Gastrocnemius medialis (tissue), 4 donors: ENCODE measurements around the gene THSD4. TPM values are rescaled to one million over a fixed set of nuclear protein-coding genes. Genes with fewer than 3 reads are reported as not detected.

Source experiments
- ATAC-seq, 2 donors: fragments of 150-250 bp; one replicate each; pipeline ENCODE4 v1.9.1; 2016
- DNase-seq, 2 donors: peaks; one replicate each; pipeline ENCODE4 v3.0.0-alpha.2; 2019
- H3K27ac ChIP-seq, 4 donors: fragments of 200-600 bp; sonication (generic); 1 replicate in 1 of 4; 2 replicates in 3 of 4; pipeline ENCODE4 v1.5.1; 2016 to 2018; ENCODE audit warnings: mild to moderate bottlenecking in 2 of 4, moderate library complexity in 1 of 4
- H3K27me3 ChIP-seq, 3 donors: fragments of 200-600 bp; sonication (generic) in 2 of 3; 1 replicate in 1 of 3; 2 replicates in 2 of 3; pipeline versions ENCODE4 v1.5.1 to v1.6.0; 2016 to 2019; ENCODE audit warnings: mild to moderate bottlenecking in 1 of 3, moderate library complexity in 1 of 3
- H3K36me3 ChIP-seq, 2 donors: fragments of 200-600 bp; sonication (generic) in 1 of 2; one replicate each; pipeline ENCODE4 v1.5.1; 2017 to 2018
- H3K4me1 ChIP-seq, 2 donors: fragments of 200-600 bp; sonication (generic) in 1 of 2; one replicate each; pipeline ENCODE4 v1.5.1; 2016 to 2017; ENCODE audit warnings: mild to moderate bottlenecking in 2 of 2
- H3K4me3 ChIP-seq, 4 donors: fragments of 200-600 bp; sonication (generic) in 3 of 4; 1 replicate in 1 of 4; 2 replicates in 3 of 4; pipeline ENCODE4 v1.5.1; 2016 to 2019; ENCODE audit warnings: mild to moderate bottlenecking in 2 of 4
- H3K9me3 ChIP-seq, 3 donors: fragments of 200-600 bp; sonication (generic) in 2 of 3; 1 replicate in 1 of 3; 2 replicates in 2 of 3; pipeline ENCODE4 v1.5.1; 2016 to 2019
- CTCF ChIP-seq, 5 experiments: fragments of 450-650 bp in 3 of 5; fragments of 200-600 bp in 2 of 5; sonication (generic) in 2 of 5; IDR thresholded peaks in 4 of 5; conservative IDR thresholded peaks in 1 of 5; 1 replicate in 4 of 5; 2 replicates in 1 of 5; pipeline ENCODE4 v1.5.1; 2016 to 2019; ENCODE audit warnings: antibody characterized with exemption in 5 of 5, mild to moderate bottlenecking in 3 of 5, moderate library complexity in 3 of 5
- POLR2A ChIP-seq, 2 donors: fragments of 450-650 bp; IDR thresholded peaks; one replicate each; pipeline ENCODE4 v1.6.1; 2017; ENCODE audit warnings: antibody characterized with exemption in 2 of 2, mild to moderate bottlenecking in 2 of 2, moderate library complexity in 2 of 2
- in situ Hi-C, 4 donors: fragments of 200-750 bp; cut with MboI; loops; one replicate each; pipeline versions ENCODE4 v1.15.0 to v1.8.0; 2017; ENCODE audit warnings: low sequenced_read_pairs in 4 of 4
- intact Hi-C: fragments of 100-400 bp; cut with DNase I; formaldehyde crosslinking; loops from one replicate; pipeline ENCODE4 v1.15.1; 2023; ENCODE audit warnings: low total_unique reads
- total RNA-seq, 4 donors: library from RNA; depleted of rRNA; stranded (reverse); fragments of >200 nt; gene quantifications; one replicate each; pipeline versions ENCODE4 v1.1.0 to v1.2.3, GENCODE V29; 2016

The THSD4 gene
- total RNA-seq, 4 donors from 2014 or later: 0.35 to 3.1 (median 0.60) TPM

- Histone ChIP-seq H3K4me1 (peaks cover 20 to 31% of the 10 kb centered on the region in 2 donors), H3K27ac (peak overlapping the region in 1 of 4 donors; percentile 45), H3K9me3 (no peaks in the 10 kb centered on the region), H3K27me3 (no peaks in the 10 kb centered on the region), H3K4me3 (no peak overlapping the region), H3K36me3 (no peaks in the 10 kb centered on the region)
- no peak for DNase-seq
- intact Hi-C loops (no loop called here), in situ Hi-C loops (no loop called here)
- TF ChIP-seq POLR2A (IDR thresholded peaks at IDR 0.05) (no peak), CTCF (IDR thresholded peaks at IDR 0.05 in 4 of 5, conservative IDR thresholded peaks at IDR 0.05 in 1 of 5) (no peak)
- no peak for ATAC-seq
Observed at GRCh38 chr15:71136159-71136783, 21.0 kb downstream of the THSD4 start.

- no peaks in the 10 kb centered on the region for H3K9me3 ChIP-seq
- DNase-seq: no peak
- intact Hi-C loops: no loop called here
- no peak overlapping the region for H3K4me3 ChIP-seq
- in situ Hi-C loops: no loop called here
- TF ChIP-seq CTCF (IDR thresholded peaks at IDR 0.05 in 4 of 5, conservative IDR thresholded peaks at IDR 0.05 in 1 of 5) (no peak), POLR2A (IDR thresholded peaks at IDR 0.05) (no peak)
- H3K4me1 ChIP-seq: peaks cover 20 to 26% of the 10 kb centered on the region in 2 donors
- ATAC-seq: no peak
- H3K27me3 ChIP-seq: no peaks in the 10 kb centered on the region
- H3K27ac ChIP-seq: peak overlapping the region in 2 of 4 donors; percentile 22 to 45
- no peaks in the 10 kb centered on the region for H3K36me3 ChIP-seq
Observed at GRCh38 chr15:71136793-71137518, 21.7 kb downstream of the THSD4 start.

GRCh38 chr15:71138473-71138872 lies 23.2 kb downstream of the THSD4 start:
- H3K9me3 ChIP-seq: no peaks in the 10 kb centered on the region
- TF ChIP-seq POLR2A (IDR thresholded peaks at IDR 0.05): no peak
- TF ChIP-seq CTCF (IDR thresholded peaks at IDR 0.05 in 4 of 5, conservative IDR thresholded peaks at IDR 0.05 in 1 of 5): no peak
- intact Hi-C loops (no loop called here), in situ Hi-C loops (no loop called here)
- H3K4me3 ChIP-seq: no peak overlapping the region
- no peak overlapping the region for H3K27ac ChIP-seq
- DNase-seq: no peak
- no peaks in the 10 kb centered on the region for H3K36me3 ChIP-seq
- H3K4me1 ChIP-seq: peaks cover 21 to 26% of the 10 kb centered on the region in 2 donors
- no peaks in the 10 kb centered on the region for H3K27me3 ChIP-seq
- no peak for ATAC-seq

GRCh38 chr15:71139241-71139640 lies 24.0 kb downstream of the THSD4 start:
- DNase-seq (no peak), ATAC-seq (no peak)
- H3K4me1 ChIP-seq: peaks cover 15 to 26% of the 10 kb centered on the region in 2 donors
- H3K4me3 ChIP-seq: no peak overlapping the region
- intact Hi-C loops (no loop called here), in situ Hi-C loops (no loop called here)
- no peak overlapping the region for H3K27ac ChIP-seq
- no peaks in the 10 kb centered on the region for H3K9me3 ChIP-seq
- no peak for TF ChIP-seq POLR2A (IDR thresholded peaks at IDR 0.05)
- TF ChIP-seq CTCF (IDR thresholded peaks at IDR 0.05 in 4 of 5, conservative IDR thresholded peaks at IDR 0.05 in 1 of 5): no peak
- no peaks in the 10 kb centered on the region for H3K27me3 ChIP-seq
- H3K36me3 ChIP-seq: no peaks in the 10 kb centered on the region
